Brain microvascular endothelial cell (primary cell): ENCODE results near the gene CIZ1.

Experiments used
- DNase-seq: peaks from one replicate; pipeline ENCODE4 v3.0.0-alpha.2; 2020
- H3K27ac ChIP-seq: fragments of 250-450 bp; sonication (Bioruptor Pico); 2 replicates; pipeline ENCODE4 v1.5.1; 2020; ENCODE audit warnings: mild to moderate bottlenecking, moderate library complexity
- H3K27me3 ChIP-seq: fragments of 250-450 bp; sonication (Bioruptor Pico); replicated peaks from 2 replicates; pipeline ENCODE4 v1.5.1; 2020; ENCODE audit warnings: mild to moderate bottlenecking
- H3K36me3 ChIP-seq: fragments of 250-450 bp; sonication (Bioruptor Pico); replicated peaks from 2 replicates; pipeline ENCODE4 v1.5.1; 2020; ENCODE audit warnings: mild to moderate bottlenecking
- H3K4me3 ChIP-seq: 2 replicates; pipeline ENCODE4 v1.5.1; 2011; ENCODE audit warnings: low read depth, mild to moderate bottlenecking, control low read depth, low read length, moderate library complexity
- in situ Hi-C: cut with HindIII; loops from 2 replicates; pipeline ENCODE4 v1.10.0; 2017; ENCODE audit warnings: low sequenced_read_pairs, low pct_ligation_motif_present
- TF ChIP-seq, protein P1 (sequence below): IDR thresholded peaks from 2 replicates; pipeline ENCODE4 v1.5.1; 2011; ENCODE audit warnings: low read depth, mild to moderate bottlenecking, moderate library complexity, low read length, control low read depth, inconsistent platforms; ENCODE audit errors: missing control alignments

Gene CIZ1

DNA sequence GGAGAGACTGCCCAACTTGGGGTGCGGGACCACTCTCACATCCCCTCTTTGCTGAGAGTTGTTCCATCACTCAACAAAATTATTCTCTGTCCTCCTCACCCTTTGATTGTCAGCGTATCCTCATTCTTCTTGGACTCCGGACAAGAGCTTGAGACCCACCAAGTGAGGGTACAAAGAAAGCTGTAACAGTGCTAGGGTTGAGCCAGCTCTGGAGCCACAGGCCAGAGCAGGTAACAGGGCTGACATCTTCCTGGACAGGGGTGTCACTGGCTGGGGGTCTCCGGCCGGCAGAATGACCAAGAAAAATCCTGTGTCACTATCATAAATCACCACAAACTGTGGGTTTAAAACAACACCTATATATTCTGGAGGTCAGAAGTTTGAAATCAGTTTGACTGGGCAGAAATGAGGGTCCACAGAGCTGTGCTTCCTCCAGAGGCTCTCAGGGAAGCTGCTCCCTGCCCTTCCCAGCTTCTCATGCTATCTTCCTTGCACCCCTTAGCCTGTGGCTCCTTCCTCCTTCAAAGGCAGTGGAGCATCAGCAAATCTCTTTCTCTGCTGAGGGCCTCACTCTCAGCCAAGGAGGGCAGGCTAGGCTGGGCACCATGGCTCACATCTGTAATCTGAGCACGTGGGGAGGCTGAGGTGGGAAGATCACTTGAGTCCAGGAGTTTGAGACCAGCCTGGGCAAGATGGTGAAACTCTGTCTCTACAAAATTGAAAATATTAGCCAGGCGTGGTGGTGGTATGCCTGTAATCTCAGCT, 35.5 kb downstream of the CIZ1 start:
- Histone ChIP-seq H3K36me3 (no peaks in the 10 kb centered on the region), H3K4me3 (no peak overlapping the region), H3K27me3 (no peaks in the 10 kb centered on the region), H3K27ac (no peak overlapping the region)
- in situ Hi-C loops = no loop called here
- TF ChIP-seq, protein P1, sequence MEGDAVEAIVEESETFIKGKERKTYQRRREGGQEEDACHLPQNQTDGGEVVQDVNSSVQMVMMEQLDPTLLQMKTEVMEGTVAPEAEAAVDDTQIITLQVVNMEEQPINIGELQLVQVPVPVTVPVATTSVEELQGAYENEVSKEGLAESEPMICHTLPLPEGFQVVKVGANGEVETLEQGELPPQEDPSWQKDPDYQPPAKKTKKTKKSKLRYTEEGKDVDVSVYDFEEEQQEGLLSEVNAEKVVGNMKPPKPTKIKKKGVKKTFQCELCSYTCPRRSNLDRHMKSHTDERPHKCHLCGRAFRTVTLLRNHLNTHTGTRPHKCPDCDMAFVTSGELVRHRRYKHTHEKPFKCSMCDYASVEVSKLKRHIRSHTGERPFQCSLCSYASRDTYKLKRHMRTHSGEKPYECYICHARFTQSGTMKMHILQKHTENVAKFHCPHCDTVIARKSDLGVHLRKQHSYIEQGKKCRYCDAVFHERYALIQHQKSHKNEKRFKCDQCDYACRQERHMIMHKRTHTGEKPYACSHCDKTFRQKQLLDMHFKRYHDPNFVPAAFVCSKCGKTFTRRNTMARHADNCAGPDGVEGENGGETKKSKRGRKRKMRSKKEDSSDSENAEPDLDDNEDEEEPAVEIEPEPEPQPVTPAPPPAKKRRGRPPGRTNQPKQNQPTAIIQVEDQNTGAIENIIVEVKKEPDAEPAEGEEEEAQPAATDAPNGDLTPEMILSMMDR = no peak
- DNase-seq = no peak

DNA sequence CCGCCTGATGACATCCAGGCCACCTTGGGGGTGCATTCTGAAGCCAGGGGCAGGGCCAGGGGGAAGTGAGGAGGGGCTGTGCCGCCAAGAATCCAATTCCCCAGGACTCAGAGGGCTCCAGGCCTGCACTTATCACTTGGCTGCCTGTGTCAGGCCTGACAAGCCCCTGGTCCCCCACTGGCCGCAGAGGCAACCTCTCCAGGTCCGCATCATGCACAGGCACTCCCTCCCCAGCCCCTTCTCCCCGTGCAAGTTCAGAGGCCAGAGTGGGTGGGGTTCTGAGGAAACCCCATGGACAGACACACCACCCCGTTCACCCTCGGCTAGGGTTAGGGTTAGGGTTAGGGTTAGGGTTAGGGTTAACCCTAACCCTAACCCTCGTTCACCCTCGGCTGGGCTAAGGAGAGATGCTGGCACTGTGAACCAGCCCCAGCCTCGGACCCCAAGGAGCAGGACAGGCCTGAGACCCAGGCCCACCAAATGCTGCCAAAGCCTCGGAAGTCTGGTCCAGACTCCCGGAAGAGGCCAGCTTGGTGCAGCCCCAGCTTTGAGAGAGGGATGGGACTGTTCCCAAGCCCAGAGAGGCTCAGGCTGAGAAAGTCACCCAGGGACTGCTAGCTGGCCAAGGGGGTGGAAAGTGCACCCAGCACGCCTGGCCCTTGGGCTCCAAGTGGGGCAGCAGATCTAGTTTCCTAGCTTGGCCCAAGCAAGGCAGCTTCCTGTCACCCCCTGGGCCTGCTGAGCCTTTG, 37.3 kb downstream of the CIZ1 start:
- in situ Hi-C loops = no loop called here
- TF ChIP-seq, protein P1 = no peak
- no peak for DNase-seq
- Histone ChIP-seq H3K27ac (no peak overlapping the region), H3K36me3 (no peaks in the 10 kb centered on the region), H3K27me3 (no peaks in the 10 kb centered on the region), H3K4me3 (no peak overlapping the region)

DNA sequence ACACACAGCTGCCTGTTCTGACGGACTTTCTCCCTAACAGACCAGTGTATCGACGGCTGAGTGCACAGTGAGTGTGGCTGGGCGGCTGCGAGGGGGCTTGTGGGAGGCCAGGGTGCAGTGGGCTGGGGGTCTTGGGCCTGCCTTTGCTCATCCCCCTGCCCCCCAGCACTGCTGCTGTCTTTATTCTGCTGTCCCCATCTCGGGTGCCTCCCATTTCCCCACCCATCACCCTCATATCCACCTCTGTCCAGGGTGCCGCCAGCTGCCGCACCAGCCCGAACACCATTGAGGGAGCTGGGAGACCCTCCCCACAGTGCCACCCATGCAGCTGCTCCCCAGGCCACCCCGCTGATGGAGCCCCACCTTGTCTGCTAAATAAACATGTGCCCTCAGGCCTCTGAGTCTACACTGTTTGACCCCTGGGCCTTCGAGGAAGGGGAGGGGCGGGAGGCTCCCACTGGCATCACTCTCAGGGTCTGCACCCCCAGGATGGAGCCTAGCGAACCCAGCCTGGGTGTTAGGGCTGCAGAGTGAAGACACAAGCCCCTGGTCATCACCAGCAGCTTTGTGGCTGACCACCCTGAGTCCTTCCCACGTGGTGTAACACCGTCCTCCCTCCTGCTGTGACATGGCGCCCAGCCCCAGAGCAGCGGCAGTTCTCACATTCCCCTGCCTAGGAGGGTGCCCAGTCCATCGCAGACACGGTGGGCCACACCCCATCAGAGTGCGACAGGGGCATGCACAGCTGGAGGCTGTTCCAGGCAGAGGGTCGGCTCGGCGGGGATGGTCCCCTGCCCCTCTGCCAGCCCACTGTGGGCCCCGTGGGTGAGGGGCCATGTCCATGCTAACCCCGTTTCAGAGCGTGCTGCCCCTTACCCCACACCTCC, 38.1 kb downstream of the CIZ1 start:
- in situ Hi-C loops = no loop called here
- no peaks in the 10 kb centered on the region for H3K27me3 ChIP-seq
- TF ChIP-seq, protein P1 = no peak
- DNase-seq = no peak
- H3K27ac ChIP-seq = no peak overlapping the region
- H3K36me3 ChIP-seq = no peaks in the 10 kb centered on the region
- H3K4me3 ChIP-seq = no peak overlapping the region

DNA sequence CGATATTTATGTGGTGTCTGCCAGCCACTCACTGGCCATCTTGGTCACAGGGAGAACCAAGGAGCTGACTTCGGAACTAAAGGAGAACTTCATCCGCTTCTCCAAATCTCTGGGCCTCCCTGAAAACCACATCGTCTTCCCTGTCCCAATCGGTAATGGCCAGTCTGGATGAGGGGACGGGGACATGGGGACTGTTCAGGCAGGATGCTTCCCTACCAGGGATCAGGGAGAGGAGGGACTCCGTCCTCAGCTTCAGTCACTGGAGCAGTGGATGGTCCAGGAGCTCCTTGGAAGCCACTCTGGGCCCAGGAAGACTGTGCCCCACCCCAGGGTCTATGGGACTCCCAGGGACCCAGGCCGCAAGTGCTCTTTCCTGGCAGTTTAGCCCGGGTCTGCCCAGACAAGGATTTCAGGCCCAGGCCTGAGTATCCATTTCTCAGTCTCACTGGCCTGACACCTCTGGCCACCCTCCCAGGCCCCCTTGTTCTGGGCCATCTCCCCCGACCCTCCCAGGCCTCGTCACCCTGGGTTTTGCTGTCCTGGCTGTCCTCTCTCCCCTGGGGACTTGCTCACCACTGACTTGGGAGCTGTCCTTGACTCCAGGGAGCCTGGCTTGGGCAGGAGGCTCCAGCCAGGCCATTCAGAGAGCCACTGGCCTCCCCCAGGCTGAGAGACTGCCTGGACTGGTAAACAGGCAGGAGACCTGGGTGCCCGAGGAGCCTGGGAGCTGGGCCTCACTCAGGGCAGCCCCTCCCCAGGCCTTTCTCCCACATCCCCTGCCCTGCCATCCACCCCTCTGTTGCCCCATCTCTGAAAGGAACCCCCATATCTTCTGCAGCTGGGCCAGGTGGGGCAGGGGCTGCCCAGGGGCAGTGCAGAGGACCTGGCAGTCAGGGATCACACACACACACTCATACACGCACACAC, 39.0 kb downstream of the CIZ1 start:
- Histone ChIP-seq H3K36me3 (no peaks in the 10 kb centered on the region), H3K4me3 (no peak overlapping the region)
- DNase-seq = no peak

More for the DNA sequence above, 39.0 kb downstream of the CIZ1 start:
- TF ChIP-seq, protein P1 = no peak
- no peak overlapping the region for H3K27ac ChIP-seq
- no peaks in the 10 kb centered on the region for H3K27me3 ChIP-seq
- in situ Hi-C loops = no loop called here
